GM12878 (cell line): ENCODE results near the gene EXOSC2. TPM values are rescaled to one million over a fixed set of nuclear protein-coding genes. Genes with fewer than 3 reads are reported as not detected.
"Not testable (repeated sequence)": the region's sequence is repeated elsewhere in the genome, so short reads cannot be mapped to it uniquely, and the experiment has no call there.

ENCODE experiments used
- ATAC-seq: fragments of 200-7000 bp; cut with Tn5 transposase; 3 replicates; pipeline ENCODE4 v1.9.1; 2020; ENCODE audit warnings: mild to moderate bottlenecking, moderate library complexity
- BruUV-seq: library from RNA; stranded (reverse); fragments of 400-500 nt; replicated peaks from 2 replicates; lab custom pipeline; 2021; lab: Mats Ljungman, UMichigan
- CTCF ChIA-PET: fragments of 300-600 bp; sonication (Branson Sonifier 250); formaldehyde crosslinking; extraction: SDS; loops from one replicate; lab custom pipeline; 2021; ENCODE audit warnings: inconsistent platforms; lab: Yijun Ruan, JAX
- POLR2A ChIA-PET: fragments of 350-600 bp; formaldehyde crosslinking; extraction: SDS; loops from one replicate; lab custom pipeline; 2021; ENCODE audit warnings: inconsistent platforms; lab: Charles Lee
- RAD21 ChIA-PET: fragments of 300-600 bp; sonication (Branson Sonifier 250); formaldehyde crosslinking; loops from one replicate; lab custom pipeline; 2023; ENCODE audit warnings: antibody characterized with exemption; ENCODE audit not compliant: unreplicated experiment; lab: Charles Lee
- SMC1A ChIA-PET: fragments of 300-600 bp; sonication (Branson Sonifier 250); formaldehyde crosslinking; loops from one replicate; lab custom pipeline; 2023; ENCODE audit not compliant: unreplicated experiment, uncharacterized antibody; lab: Charles Lee
- DNase-seq: peaks from one replicate; pipeline ENCODE4 v3.0.0-alpha.2; 2011; ENCODE audit warnings: low read depth, low spot score
- FAIRE-seq: peaks from 3 replicates; lab custom pipeline; 2011; peaks lifted over from hg19 to GRCh38; lab: Jason Lieb, UNC
- H2AFZ ChIP-seq: 2 replicates; pipeline ENCODE4 v1.6.0; 2011; ENCODE audit warnings: low read depth, low read length, control low read depth; ENCODE audit not compliant: control insufficient read depth
- H3K27ac ChIP-seq: 2 replicates; pipeline ENCODE4 v1.5.1; 2011; ENCODE audit warnings: control low read depth; ENCODE audit not compliant: control insufficient read depth, insufficient read depth
- H3K27me3 ChIP-seq, 2 experiments: replicated peaks in 1 of 2; 2 replicates each; pipeline versions ENCODE4 v1.6.0 to v1.6.1; 2011; ENCODE audit warnings: low read length in 1 of 2; ENCODE audit not compliant: control insufficient read depth in 2 of 2, insufficient read depth in 2 of 2
- H3K36me3 ChIP-seq, 2 experiments: 2 replicates each; pipeline ENCODE4 v1.5.1; 2011; ENCODE audit warnings: low read length in 1 of 2; ENCODE audit not compliant: control insufficient read depth in 2 of 2, insufficient read depth in 2 of 2
- H3K4me1 ChIP-seq: 2 replicates; pipeline ENCODE4 v1.6.1; 2011; ENCODE audit warnings: mild to moderate bottlenecking, low read length, moderate library complexity, mixed read lengths; ENCODE audit not compliant: control insufficient read depth, insufficient read depth
- H3K4me2 ChIP-seq: 2 replicates; pipeline ENCODE4 v1.6.0; 2011; ENCODE audit warnings: control low read depth; ENCODE audit not compliant: control insufficient read depth, insufficient read depth
- H3K4me3 ChIP-seq: fragments of 200-600 bp; sonication (generic); 2 replicates; pipeline ENCODE4 v1.5.1; 2016
- H3K79me2 ChIP-seq: 2 replicates; pipeline ENCODE4 v1.6.0; 2011; ENCODE audit warnings: low read length; ENCODE audit not compliant: control insufficient read depth, insufficient read depth
- H3K9ac ChIP-seq: 2 replicates; pipeline ENCODE4 v1.8.0; 2011; ENCODE audit warnings: low read length, control low read depth, mixed read lengths; ENCODE audit not compliant: control insufficient read depth, insufficient read depth
- H3K9me3 ChIP-seq: replicated peaks from 3 replicates; pipeline ENCODE4 v1.5.1; 2011; ENCODE audit warnings: mild to moderate bottlenecking, low read length; ENCODE audit not compliant: control insufficient read depth, insufficient read depth
- H4K20me1 ChIP-seq: 2 replicates; pipeline ENCODE4 v1.6.0; 2011; ENCODE audit not compliant: control insufficient read depth, insufficient read depth
- BACH1 ChIP-seq: fragments of 450-650 bp; IDR thresholded peaks from 2 replicates; pipeline ENCODE4 v1.6.1; 2017; ENCODE audit warnings: mild to moderate bottlenecking, borderline replicate concordance
- BCL3 ChIP-seq: IDR thresholded peaks from 2 replicates; pipeline ENCODE4 v1.6.1; 2011; ENCODE audit warnings: borderline replicate concordance, low read depth, mild to moderate bottlenecking, moderate library complexity, low read length; ENCODE audit not compliant: insufficient read depth, poor library complexity, severe bottlenecking
- RFX5 ChIP-seq: IDR thresholded peaks from 2 replicates; pipeline ENCODE4 v1.6.1; 2011; ENCODE audit warnings: low read depth, low read length, improper control_type of control experiment
- RUNX3 ChIP-seq: IDR thresholded peaks from 2 replicates; pipeline ENCODE4 v1.6.1; 2012; ENCODE audit warnings: low read length, inconsistent platforms
- SRF ChIP-seq, 2 experiments: IDR thresholded peaks; 2 replicates each; pipeline ENCODE4 v1.6.1; 2011; ENCODE audit warnings: low read depth in 2 of 2, low read length in 2 of 2, mild to moderate bottlenecking in 1 of 2, moderate library complexity in 1 of 2
- TARDBP ChIP-seq: IDR thresholded peaks from 2 replicates; pipeline ENCODE4 v1.6.1; 2016; ENCODE audit warnings: borderline replicate concordance
- WGBS: methylation state at CpG from one replicate; pipeline ENCODE4 v1.1.6; 2016; ENCODE audit warnings: low lambda C conversion rate; ENCODE audit not compliant: insufficient replicate concordance, insufficient coverage; ENCODE audit errors: missing lambda C conversion rate; 5-methylcytosine and 5-hydroxymethylcytosine counted together
- in situ Hi-C: fragments of 300-500 bp; cut with MboI; formaldehyde crosslinking; loops from 9 replicates; pipeline ENCODE4 v1.14.3; 2018; ENCODE audit warnings: mixed read lengths
- intact Hi-C: fragments of 100-400 bp; cut with micrococcal nuclease; formaldehyde crosslinking; loops from one replicate; pipeline ENCODE4 v1.14.2; 2022; ENCODE audit not compliant: unreplicated experiment
- polyA plus RNA-seq, 11 experiments: library from polyadenylated mRNA; depleted of rRNA in 4 of 11; unstranded in 6 of 11; stranded (reverse) in 5 of 11; fragments of >200 nt; fragmentation: Nextera tagmentation in 4 of 11; fragmentation: Illumina TruSeq in 1 of 11; extraction: Ambion mirVana in 4 of 11; extraction: Trizol in 1 of 11; gene quantifications; 1 replicate in 1 of 11; 2 replicates in 10 of 11; pipeline versions ENCODE4 v1.2.1 to v1.2.3, GENCODE V29; 2011 to 2016; ENCODE audit warnings: inconsistent platforms in 2 of 11, missing spikeins in 2 of 11, low read depth in 1 of 11
- total RNA-seq, 4 experiments: library from RNA; depleted of rRNA in 3 of 4; stranded (reverse); fragments of >200 nt in 3 of 4; fragmentation: Illumina TruSeq in 1 of 4; extraction: Trizol in 1 of 4; gene quantifications; 2 replicates each; pipeline versions ENCODE4 v1.2.1 to v1.2.3, GENCODE V29; 2013 to 2021

The EXOSC2 gene
- total and polyA plus RNA-seq, 10 of the 15 experiments (the other 5 are each of a cell fraction or from before 2014, with no cell fraction given), result 26.3 to 55.0 (median 48.0) TPM

- TF ChIP-seq SRF (IDR thresholded peaks at IDR 0.05; ENCODE audit: low read depth in 2 of 2, low read length in 2 of 2) (no peak), RUNX3 (no peak), TARDBP (no peak), BACH1 (no peak), BCL3 (no peak), RFX5 (no peak)
- H3K4me2 ChIP-seq, result no peak overlapping the region
- POLR2A ChIA-PET, result no interaction called here
- no peak overlapping the region for H2AFZ ChIP-seq
- H3K4me1 ChIP-seq, result peaks cover 7% of the 10 kb centered on the region
- no peaks in the 10 kb centered on the region for H3K36me3 ChIP-seq
- CTCF ChIA-PET, result interaction anchor here (0.9 to 6.5 kb wide), 6 partner anchors 9 to 223 kb away, joined by 3 to 111 read pairs (median 12); partner anchors contain the start of gene EXOSC2
- no peak overlapping the region for H3K27ac ChIP-seq
- RAD21 ChIA-PET, result interaction anchor here (1.8 kb wide), 1 partner anchor 8 kb away, joined by 4 read pairs; the partner anchor contains the start of gene EXOSC2
- H3K4me3 ChIP-seq, result no peak overlapping the region
- peaks cover 0 to 5% of the 10 kb centered on the region in 2 experiments; a peak in 3 of 4 replicates for H3K27me3 ChIP-seq
- no peak overlapping the region for H3K9ac ChIP-seq
- H3K79me2 ChIP-seq, result no peaks in the 10 kb centered on the region
- BruUV-seq, result no TSS peak
- DNase-seq (no peak), ATAC-seq (no peak), FAIRE-seq (no peak)
- in situ Hi-C loops, result loop anchor here (10.0 kb wide), 1 partner anchor 230 kb away; no protein-coding TSS in a partner anchor
- intact Hi-C loops, result no loop called here
- H4K20me1 ChIP-seq, result no peaks in the 10 kb centered on the region
- H3K9me3 ChIP-seq, result no peaks in the 10 kb centered on the region; the same call in 1 of the 3 replicates
- SMC1A ChIA-PET, result interaction anchor here (1.4 kb wide), 1 partner anchor 14 kb away, joined by 3 read pairs; no protein-coding TSS in a partner anchor
Observed at GRCh38 chr9:130685104-130685503, 8.5 kb upstream of the EXOSC2 start.

- H4K20me1 ChIP-seq, intact Hi-C loops, H3K4me2 ChIP-seq, H3K4me3 ChIP-seq, H2AFZ ChIP-seq, FAIRE-seq, SMC1A ChIA-PET, RAD21 ChIA-PET, H3K79me2 ChIP-seq, H3K9me3 ChIP-seq, H3K27ac ChIP-seq, H3K36me3 ChIP-seq, DNase-seq, H3K27me3 ChIP-seq, ATAC-seq, BruUV-seq, H3K9ac ChIP-seq: not testable (repeated sequence)
- POLR2A ChIA-PET, result interaction anchor here (0.6 to 0.7 kb wide), 3 partner anchors 259 to 1724 kb away, joined by 3 to 5 read pairs (median 4); no protein-coding TSS in a partner anchor
- in situ Hi-C loops, result loop anchor here (10.0 kb wide), 1 partner anchor 231 kb away; no protein-coding TSS in a partner anchor
- WGBS, result 84% methylated on average over 11 of the region's 11 CpGs
- CTCF ChIA-PET, result interaction anchor here (0.6 to 3.5 kb wide), 4 partner anchors 7 to 222 kb away, joined by 3 to 29 read pairs (median 3); partner anchors contain the start of gene EXOSC2
- H3K4me1 ChIP-seq, result peaks cover 11% of the 10 kb centered on the region
Observed at GRCh38 chr9:130685945-130686344, 7.6 kb upstream of the EXOSC2 start.
